Nephron (organoid): ENCODE data around the gene ZBTB12.
"Not testable (repeated sequence)": the region's sequence is repeated elsewhere in the genome, so short reads cannot be mapped to it uniquely, and the experiment has no call there.

Experiments used
- H3K27ac Mint-ChIP-seq, 3 experiments: 2 replicates each; pipeline ENCODE4 v1.8.0; 2020; ENCODE audit warnings: mixed read lengths in 3 of 3, mild to moderate bottlenecking in 2 of 3, moderate library complexity in 1 of 3
- H3K27me3 Mint-ChIP-seq: 2 replicates; pipeline ENCODE4 v1.8.0; 2021; ENCODE audit warnings: low read depth, mild to moderate bottlenecking, moderate library complexity, mixed read lengths
- H3K36me3 Mint-ChIP-seq: 2 replicates; pipeline ENCODE4 v1.8.0; 2020; ENCODE audit warnings: low read depth, mixed read lengths
- H3K4me1 Mint-ChIP-seq: 2 replicates; pipeline ENCODE4 v1.8.0; 2020; ENCODE audit warnings: mixed read lengths
- H3K4me3 Mint-ChIP-seq, 3 experiments: 2 replicates each; pipeline ENCODE4 v1.8.0; 2020; ENCODE audit warnings: mild to moderate bottlenecking in 3 of 3, mixed read lengths in 3 of 3, moderate library complexity in 2 of 3
- H3K9me3 Mint-ChIP-seq: 2 replicates; pipeline ENCODE4 v1.8.0; 2020; ENCODE audit warnings: mixed read lengths
- TF ChIP-seq, protein P1 (sequence below), 3 experiments: fragments of 200-600 bp; sonication (generic); IDR thresholded peaks; one replicate each; pipeline ENCODE4 v1.5.0; 2021; ENCODE audit warnings: antibody characterized with exemption in 3 of 3; ENCODE audit not compliant: unreplicated experiment in 3 of 3

The ZBTB12 gene

GRCh38 chr6:31864818-31865204 lies 37.1 kb downstream of the ZBTB12 start:
- H3K27ac Mint-ChIP-seq: peak overlapping the region; percentile 90 to 97 (median 95)
- TF ChIP-seq, protein P1, sequence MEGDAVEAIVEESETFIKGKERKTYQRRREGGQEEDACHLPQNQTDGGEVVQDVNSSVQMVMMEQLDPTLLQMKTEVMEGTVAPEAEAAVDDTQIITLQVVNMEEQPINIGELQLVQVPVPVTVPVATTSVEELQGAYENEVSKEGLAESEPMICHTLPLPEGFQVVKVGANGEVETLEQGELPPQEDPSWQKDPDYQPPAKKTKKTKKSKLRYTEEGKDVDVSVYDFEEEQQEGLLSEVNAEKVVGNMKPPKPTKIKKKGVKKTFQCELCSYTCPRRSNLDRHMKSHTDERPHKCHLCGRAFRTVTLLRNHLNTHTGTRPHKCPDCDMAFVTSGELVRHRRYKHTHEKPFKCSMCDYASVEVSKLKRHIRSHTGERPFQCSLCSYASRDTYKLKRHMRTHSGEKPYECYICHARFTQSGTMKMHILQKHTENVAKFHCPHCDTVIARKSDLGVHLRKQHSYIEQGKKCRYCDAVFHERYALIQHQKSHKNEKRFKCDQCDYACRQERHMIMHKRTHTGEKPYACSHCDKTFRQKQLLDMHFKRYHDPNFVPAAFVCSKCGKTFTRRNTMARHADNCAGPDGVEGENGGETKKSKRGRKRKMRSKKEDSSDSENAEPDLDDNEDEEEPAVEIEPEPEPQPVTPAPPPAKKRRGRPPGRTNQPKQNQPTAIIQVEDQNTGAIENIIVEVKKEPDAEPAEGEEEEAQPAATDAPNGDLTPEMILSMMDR (IDR thresholded peaks at IDR 0.05; ENCODE audit: unreplicated experiment in 3 of 3): no peak
- no peaks in the 10 kb centered on the region for H3K9me3 Mint-ChIP-seq
- H3K36me3 Mint-ChIP-seq: peaks cover 11% of the 10 kb centered on the region
- H3K27me3 Mint-ChIP-seq: no peaks in the 10 kb centered on the region
- H3K4me3 Mint-ChIP-seq: peak overlapping the region; percentile 87 to 99 (median 96)
- H3K4me1 Mint-ChIP-seq: peaks cover 11% of the 10 kb centered on the region

- not testable (repeated sequence) for H3K27me3 Mint-ChIP-seq, H3K9me3 Mint-ChIP-seq
- Mint-ChIP-seq H3K4me1 (peaks cover 11% of the 10 kb centered on the region), H3K36me3 (peaks cover 14% of the 10 kb centered on the region), H3K4me3 (peak overlapping the region; percentile 87 to 99 (median 96)), H3K27ac (peak overlapping the region; percentile 90 to 97 (median 95))
Observed at GRCh38 chr6:31864123-31864562, 37.7 kb downstream of the ZBTB12 start.

GRCh38 chr6:31862344-31863235 lies 39.3 kb downstream of the ZBTB12 start, which contains the start of gene NEU1:
Gene NEU1, minus strand, starts transcription at chr6:31862821. Its CDS starts 45 bp downstream, at chr6:31862776.
- Mint-ChIP-seq H3K27me3 (no peaks in the 10 kb centered on the region), H3K36me3 (peaks cover 19% of the 10 kb centered on the region), H3K4me3 (peak within 1 kb of the TSS; percentile 87 to 99 (median 96)), H3K9me3 (no peaks in the 10 kb centered on the region), H3K4me1 (peaks cover 11% of the 10 kb centered on the region), H3K27ac (peak within 1 kb of the TSS; percentile 90 to 97 (median 95))
- TF ChIP-seq, protein P1 (IDR thresholded peaks at IDR 0.05; ENCODE audit: unreplicated experiment in 3 of 3): no peak

- Mint-ChIP-seq H3K9me3 (no peaks in the 10 kb centered on the region), H3K27me3 (no peaks in the 10 kb centered on the region), H3K36me3 (peaks cover 25% of the 10 kb centered on the region), H3K27ac (no peak overlapping the region), H3K4me3 (peak overlapping the region; percentile 87 to 99 (median 96)), H3K4me1 (peaks cover 11% of the 10 kb centered on the region)
- TF ChIP-seq, protein P1 (IDR thresholded peaks at IDR 0.05; ENCODE audit: unreplicated experiment in 3 of 3): no peak
Observed at GRCh38 chr6:31861919-31862343, 40.0 kb downstream of the ZBTB12 start.

GRCh38 chr6:31861150-31861549 lies 40.7 kb downstream of the ZBTB12 start:
- TF ChIP-seq, protein P1 (IDR thresholded peaks at IDR 0.05; ENCODE audit: unreplicated experiment in 3 of 3): no peak
- peaks cover 11% of the 10 kb centered on the region for H3K4me1 Mint-ChIP-seq
- no peaks in the 10 kb centered on the region for H3K27me3 Mint-ChIP-seq
- H3K27ac Mint-ChIP-seq: no peak overlapping the region
- peak overlapping the region; percentile 75 to 99 (median 87) for H3K4me3 Mint-ChIP-seq
- H3K36me3 Mint-ChIP-seq: peaks cover 31% of the 10 kb centered on the region
- H3K9me3 Mint-ChIP-seq: no peaks in the 10 kb centered on the region

DNA sequence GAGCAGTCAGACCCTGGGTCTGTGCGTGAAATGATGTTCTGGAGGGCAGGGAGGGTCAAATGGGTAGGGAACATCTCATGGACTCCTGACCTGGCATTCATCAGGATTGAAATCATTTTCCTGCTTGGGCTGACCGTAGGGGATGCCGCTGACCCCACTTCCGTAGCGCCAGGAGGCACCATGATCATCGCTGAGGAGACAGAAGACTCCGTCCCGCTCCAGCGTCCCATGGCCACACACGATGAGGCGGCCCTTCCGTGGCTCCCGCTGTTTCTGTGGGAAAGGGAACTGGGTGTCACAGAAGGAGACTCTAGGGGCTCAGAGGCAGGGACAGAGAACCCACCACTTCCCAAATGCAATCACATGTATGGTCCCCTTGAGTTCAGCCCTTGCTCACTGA lies 41.5 kb downstream of the ZBTB12 start:
- no peak overlapping the region for H3K27ac Mint-ChIP-seq
- no peaks in the 10 kb centered on the region for H3K9me3 Mint-ChIP-seq
- peaks cover 37% of the 10 kb centered on the region for H3K36me3 Mint-ChIP-seq
- TF ChIP-seq, protein P1 (IDR thresholded peaks at IDR 0.05; ENCODE audit: unreplicated experiment in 3 of 3): no peak
- no peaks in the 10 kb centered on the region for H3K27me3 Mint-ChIP-seq
- peaks cover 11% of the 10 kb centered on the region for H3K4me1 Mint-ChIP-seq
- peak overlapping the region; percentile 59 to 82 (median 65) for H3K4me3 Mint-ChIP-seq
